Measurements from ENCODE around the gene TSNAX. TPM values are rescaled to one million over a fixed set of nuclear protein-coding genes. Genes with fewer than 3 reads are reported as not detected.

Gene TSNAX
- total RNA-seq, 1 donor from 2014 or later: 38.7 TPM

- Mint-ChIP-seq H3K9me3 (no peaks in the 10 kb centered on the region), H3K4me3 (no peak overlapping the region)
- intact Hi-C loops (cut with micrococcal nuclease): no loop called here
Observed at GRCh38 chr1:231594123-231594522, 65.7 kb downstream of the TSNAX start.

GRCh38 chr1:231594749-231595148, 66.3 kb downstream of the TSNAX start:
- Mint-ChIP-seq H3K4me3 (no peak overlapping the region), H3K4me1 (peaks cover 16% of the 10 kb centered on the region), H3K9me3 (no peaks in the 10 kb centered on the region), H3K36me3 (ENCODE audit: low read depth) (no peaks in the 10 kb centered on the region), H3K27me3 (no peaks in the 10 kb centered on the region), H3K27ac (no peak overlapping the region)
- ATAC-seq (ENCODE audit: low read depth): no peak
- POLR2A ChIA-PET: no interaction called here
- CTCF ChIA-PET: no interaction called here
- intact Hi-C loops (cut with micrococcal nuclease): no loop called here
- no peak for DNase-seq
- TF ChIP-seq CTCF (IDR thresholded peaks at IDR 0.05): no peak

More at GRCh38 chr1:231594123-231594522, 65.7 kb downstream of the TSNAX start:
- Mint-ChIP-seq H3K27me3 (no peaks in the 10 kb centered on the region), H3K4me1 (peaks cover 16% of the 10 kb centered on the region), H3K36me3 (ENCODE audit: low read depth) (no peaks in the 10 kb centered on the region), H3K27ac (no peak overlapping the region)
- DNase-seq (no peak), ATAC-seq (ENCODE audit: low read depth) (no peak)
- POLR2A ChIA-PET: no interaction called here
- TF ChIP-seq CTCF (IDR thresholded peaks at IDR 0.05): no peak
- CTCF ChIA-PET: no interaction called here

GRCh38 chr1:231596337-231596791, 67.9 kb downstream of the TSNAX start:
- Mint-ChIP-seq H3K4me1 (peaks cover 8% of the 10 kb centered on the region), H3K27ac (no peak overlapping the region), H3K36me3 (ENCODE audit: low read depth) (no peaks in the 10 kb centered on the region), H3K9me3 (no peaks in the 10 kb centered on the region), H3K27me3 (no peaks in the 10 kb centered on the region), H3K4me3 (no peak overlapping the region)
- no peak for TF ChIP-seq CTCF (IDR thresholded peaks at IDR 0.05)
- ChIA-PET CTCF (no interaction called here), POLR2A (no interaction called here)
- no peak for ATAC-seq (ENCODE audit: low read depth)
- DNase-seq: no peak
- intact Hi-C loops (cut with micrococcal nuclease): no loop called here

- no peaks in the 10 kb centered on the region for H3K4me1 Mint-ChIP-seq
- ATAC-seq (ENCODE audit: low read depth) (no peak), DNase-seq (no peak)
- intact Hi-C loops (cut with micrococcal nuclease): no loop called here
- no peak for TF ChIP-seq CTCF (IDR thresholded peaks at IDR 0.05)
- H3K27ac Mint-ChIP-seq: no peak overlapping the region
- ChIA-PET POLR2A (no interaction called here), CTCF (no interaction called here)
- no peaks in the 10 kb centered on the region for H3K9me3 Mint-ChIP-seq
- no peaks in the 10 kb centered on the region for H3K27me3 Mint-ChIP-seq
- no peaks in the 10 kb centered on the region for H3K36me3 Mint-ChIP-seq (ENCODE audit: low read depth)
- H3K4me3 Mint-ChIP-seq: no peak overlapping the region
Observed at GRCh38 chr1:231597971-231598370, 69.5 kb downstream of the TSNAX start.

GRCh38 chr1:231600458-231600976, 72.0 kb downstream of the TSNAX start:
- Mint-ChIP-seq H3K27me3 (no peaks in the 10 kb centered on the region), H3K9me3 (no peaks in the 10 kb centered on the region), H3K36me3 (ENCODE audit: low read depth) (no peaks in the 10 kb centered on the region), H3K27ac (no peak overlapping the region), H3K4me3 (no peak overlapping the region), H3K4me1 (peaks cover 7% of the 10 kb centered on the region)
- CTCF ChIA-PET: interaction anchor here (4.4 kb wide), 1 partner anchor 240 kb away, joined by 51 read pairs; no protein-coding TSS in a partner anchor
- DNase-seq (no peak), ATAC-seq (ENCODE audit: low read depth) (no peak)
- intact Hi-C loops (cut with micrococcal nuclease): no loop called here
- POLR2A ChIA-PET: no interaction called here
- no peak for TF ChIP-seq CTCF (IDR thresholded peaks at IDR 0.05)

All from activated B cell treated with CpG ODN at 0.5 μM for 24 hours (primary cell).